Measurements from ENCODE around the gene LEMD2. TPM values are rescaled to one million over a fixed set of nuclear protein-coding genes. Genes with fewer than 3 reads are reported as not detected.

Gene LEMD2
- total RNA-seq, 4 donors from 2014 or later, result 57.3 to 159 (median 112) TPM

DNA sequence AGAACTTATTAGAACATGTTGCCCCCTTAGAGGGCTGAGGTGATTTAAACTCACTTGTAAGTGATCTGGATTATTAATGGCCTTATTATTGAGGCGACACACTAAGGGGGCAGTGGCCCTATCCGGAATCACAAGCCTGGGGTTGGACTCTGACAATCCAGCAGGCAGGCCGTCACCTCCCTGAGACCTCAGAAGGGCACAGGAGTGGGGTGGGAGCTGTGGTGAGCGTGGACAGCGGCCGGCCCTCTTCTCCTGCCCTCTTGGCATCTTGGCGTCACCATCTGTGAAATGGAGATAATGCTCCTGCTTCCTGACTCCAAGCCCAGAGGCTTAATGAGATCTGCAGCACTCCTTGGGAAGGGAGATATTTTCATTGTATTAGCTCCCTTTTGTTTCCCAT lies 61.8 kb downstream of the LEMD2 start:
- no peak for DNase-seq
- in situ Hi-C loops (cut with MboI; ENCODE audit: low pct_ligation_motif_present in 1 of 4, low pct_unique_long_range_greater_than_20kb in 1 of 4, low sequenced_read_pairs in 3 of 4) (no loop called here), intact Hi-C loops (cut with DNase I; ENCODE audit: low total_unique reads) (no loop called here)
- Histone ChIP-seq H3K9me3 (no peaks in the 10 kb centered on the region), H3K4me1 (no peaks in the 10 kb centered on the region), H3K4me3 (no peak overlapping the region), H3K36me3 (no peaks in the 10 kb centered on the region), H3K27me3 (no peaks in the 10 kb centered on the region), H3K27ac (no peak overlapping the region)
- TF ChIP-seq EP300 (IDR thresholded peaks at IDR 0.05; ENCODE audit: low read depth) (no peak), POLR2AphosphoS5 (IDR thresholded peaks at IDR 0.05) (no peak), POLR2A (IDR thresholded peaks at IDR 0.05) (no peak)
- TF ChIP-seq, protein P1, sequence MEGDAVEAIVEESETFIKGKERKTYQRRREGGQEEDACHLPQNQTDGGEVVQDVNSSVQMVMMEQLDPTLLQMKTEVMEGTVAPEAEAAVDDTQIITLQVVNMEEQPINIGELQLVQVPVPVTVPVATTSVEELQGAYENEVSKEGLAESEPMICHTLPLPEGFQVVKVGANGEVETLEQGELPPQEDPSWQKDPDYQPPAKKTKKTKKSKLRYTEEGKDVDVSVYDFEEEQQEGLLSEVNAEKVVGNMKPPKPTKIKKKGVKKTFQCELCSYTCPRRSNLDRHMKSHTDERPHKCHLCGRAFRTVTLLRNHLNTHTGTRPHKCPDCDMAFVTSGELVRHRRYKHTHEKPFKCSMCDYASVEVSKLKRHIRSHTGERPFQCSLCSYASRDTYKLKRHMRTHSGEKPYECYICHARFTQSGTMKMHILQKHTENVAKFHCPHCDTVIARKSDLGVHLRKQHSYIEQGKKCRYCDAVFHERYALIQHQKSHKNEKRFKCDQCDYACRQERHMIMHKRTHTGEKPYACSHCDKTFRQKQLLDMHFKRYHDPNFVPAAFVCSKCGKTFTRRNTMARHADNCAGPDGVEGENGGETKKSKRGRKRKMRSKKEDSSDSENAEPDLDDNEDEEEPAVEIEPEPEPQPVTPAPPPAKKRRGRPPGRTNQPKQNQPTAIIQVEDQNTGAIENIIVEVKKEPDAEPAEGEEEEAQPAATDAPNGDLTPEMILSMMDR (IDR thresholded peaks at IDR 0.05), result no peak
- 96% methylated on average over 7 of the region's 7 CpGs; no CpG with 5 or more reads in 1 of the 2 donors for WGBS, 2 donors (ENCODE audit: low coverage in 1 of 2)

DNA sequence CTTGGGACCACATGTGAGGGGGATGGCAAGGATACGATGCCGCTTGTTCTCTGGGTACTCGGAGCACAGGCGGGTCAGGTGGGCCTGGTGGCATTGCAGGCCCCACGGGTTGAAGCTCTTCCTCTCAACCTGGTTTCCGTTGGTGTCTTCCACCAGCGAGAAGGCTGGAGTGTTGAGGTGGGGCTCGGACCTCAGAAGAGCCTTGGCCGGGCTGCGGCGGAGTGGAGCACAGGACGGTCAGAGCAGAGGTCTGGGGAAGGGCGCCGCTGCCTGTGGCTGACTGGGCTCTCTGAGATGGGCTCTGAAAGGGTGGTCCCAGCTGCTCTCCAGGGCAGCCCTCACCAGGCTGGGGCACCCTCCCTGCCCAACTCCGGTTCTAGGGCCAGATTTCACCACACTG lies 62.2 kb downstream of the LEMD2 start:
- Histone ChIP-seq H3K4me3 (no peak overlapping the region), H3K36me3 (no peaks in the 10 kb centered on the region), H3K27me3 (no peaks in the 10 kb centered on the region), H3K27ac (no peak overlapping the region), H3K9me3 (no peaks in the 10 kb centered on the region), H3K4me1 (no peaks in the 10 kb centered on the region)
- no peak for DNase-seq
- no peak for TF ChIP-seq EP300 (IDR thresholded peaks at IDR 0.05; ENCODE audit: low read depth)
- no peak for TF ChIP-seq POLR2AphosphoS5 (IDR thresholded peaks at IDR 0.05)
- in situ Hi-C loops (cut with MboI; ENCODE audit: low pct_ligation_motif_present in 1 of 4, low pct_unique_long_range_greater_than_20kb in 1 of 4, low sequenced_read_pairs in 3 of 4) (no loop called here), intact Hi-C loops (cut with DNase I; ENCODE audit: low total_unique reads) (no loop called here)
- 80 to 87% methylated on average over 1 to 15 of the region's 15 CpGs for WGBS, 2 donors (ENCODE audit: low coverage in 1 of 2)

- Histone ChIP-seq H3K9me3 (no peaks in the 10 kb centered on the region), H3K4me1 (no peaks in the 10 kb centered on the region), H3K27me3 (no peaks in the 10 kb centered on the region), H3K4me3 (no peak overlapping the region), H3K27ac (no peak overlapping the region), H3K36me3 (no peaks in the 10 kb centered on the region)
- no peak for DNase-seq
- in situ Hi-C loops (cut with MboI; ENCODE audit: low pct_ligation_motif_present in 1 of 4, low pct_unique_long_range_greater_than_20kb in 1 of 4, low sequenced_read_pairs in 3 of 4), result no loop called here
- intact Hi-C loops (cut with DNase I; ENCODE audit: low total_unique reads), result no loop called here
- WGBS, 2 donors (ENCODE audit: low coverage in 1 of 2), result 75 to 91% methylated on average over 2 to 7 of the region's 7 CpGs
- no peak for TF ChIP-seq POLR2A (IDR thresholded peaks at IDR 0.05)
- TF ChIP-seq, protein P1 (IDR thresholded peaks at IDR 0.05), result no peak
- TF ChIP-seq POLR2AphosphoS5 (IDR thresholded peaks at IDR 0.05), result no peak
- no peak for TF ChIP-seq EP300 (IDR thresholded peaks at IDR 0.05; ENCODE audit: low read depth)
These were observed 62.8 kb downstream of the LEMD2 start for GRCh38 chr6:33725891-33726673.

GRCh38 chr6:33725222-33725621 lies 63.7 kb downstream of the LEMD2 start:
- H3K4me3 ChIP-seq, result no peak overlapping the region
- no peak for DNase-seq
- 89 to 94% methylated on average over 9 to 14 of the region's 14 CpGs for WGBS, 2 donors (ENCODE audit: low coverage in 1 of 2)
- no peak for TF ChIP-seq POLR2AphosphoS5 (IDR thresholded peaks at IDR 0.05)
- TF ChIP-seq EP300 (IDR thresholded peaks at IDR 0.05; ENCODE audit: low read depth), result no peak
- TF ChIP-seq, protein P1 (IDR thresholded peaks at IDR 0.05), result no peak
- no peak for TF ChIP-seq POLR2A (IDR thresholded peaks at IDR 0.05)
- H3K4me1 ChIP-seq, result no peaks in the 10 kb centered on the region
- no peaks in the 10 kb centered on the region for H3K36me3 ChIP-seq
- no peak overlapping the region for H3K27ac ChIP-seq
- no peaks in the 10 kb centered on the region for H3K27me3 ChIP-seq
- no peaks in the 10 kb centered on the region for H3K9me3 ChIP-seq
- intact Hi-C loops (cut with DNase I; ENCODE audit: low total_unique reads), result no loop called here
- in situ Hi-C loops (cut with MboI; ENCODE audit: low pct_ligation_motif_present in 1 of 4, low pct_unique_long_range_greater_than_20kb in 1 of 4, low sequenced_read_pairs in 3 of 4), result no loop called here
